GM12878 (cell line): ENCODE data around the gene FAM114A2. TPM values are rescaled to one million over a fixed set of nuclear protein-coding genes. Genes with fewer than 3 reads are reported as not detected.
A peak's percentile ranks its signal among the peaks of the same experiment; 100 is the strongest.

Source experiments
- ATF3 ChIP-seq: IDR thresholded peaks from 2 replicates; pipeline ENCODE4 v1.6.1; 2011; ENCODE audit warnings: low read depth, mild to moderate bottlenecking, low read length, moderate library complexity, borderline replicate concordance; ENCODE audit errors: extremely low read depth
- CHD1 ChIP-seq: IDR thresholded peaks from 2 replicates; pipeline ENCODE4 v1.6.1; 2012; ENCODE audit warnings: low read depth, low read length, improper control_type of control experiment
- CREM ChIP-seq: IDR thresholded peaks from 2 replicates; pipeline ENCODE4 v1.6.1; 2014; ENCODE audit warnings: antibody characterized with exemption, low read depth
- CUX1 ChIP-seq: IDR thresholded peaks from 2 replicates; pipeline ENCODE4 v1.6.1; 2012; ENCODE audit warnings: improper control_type of control experiment, low read depth, low read length; ENCODE audit not compliant: insufficient replicate concordance
- GABPA ChIP-seq: IDR thresholded peaks from 2 replicates; pipeline ENCODE4 v1.6.1; 2014; ENCODE audit warnings: antibody characterized with exemption, low read depth, mild to moderate bottlenecking, inconsistent platforms
- JUNB ChIP-seq: IDR thresholded peaks from 2 replicates; pipeline ENCODE4 v1.6.1; 2016; ENCODE audit warnings: antibody characterized with exemption, mild to moderate bottlenecking
- JUND ChIP-seq: IDR thresholded peaks from 2 replicates; pipeline ENCODE4 v1.6.1; 2012; ENCODE audit warnings: low read depth, mild to moderate bottlenecking, low read length, improper control_type of control experiment, moderate library complexity
- MLLT1 ChIP-seq: fragments of 450-650 bp; IDR thresholded peaks from 2 replicates; pipeline ENCODE4 v1.6.1; 2016; ENCODE audit warnings: mild to moderate bottlenecking
- MTA2 ChIP-seq: fragments of 450-650 bp; IDR thresholded peaks from 2 replicates; pipeline ENCODE4 v1.6.1; 2016; ENCODE audit warnings: low read depth, mild to moderate bottlenecking, moderate library complexity
- NBN ChIP-seq: fragments of 450-650 bp; IDR thresholded peaks from 2 replicates; pipeline ENCODE4 v1.6.1; 2016
- NFYB ChIP-seq: IDR thresholded peaks from 2 replicates; pipeline ENCODE4 v1.6.1; 2011; ENCODE audit warnings: low read depth, mild to moderate bottlenecking, low read length, improper control_type of control experiment, moderate library complexity; ENCODE audit not compliant: insufficient read depth
- NR2C2 ChIP-seq: IDR thresholded peaks from 2 replicates; pipeline ENCODE4 v1.6.1; 2011; ENCODE audit warnings: borderline replicate concordance, low read depth; ENCODE audit not compliant: control insufficient read depth, insufficient read length
- POU2F2 ChIP-seq: IDR thresholded peaks from 3 replicates; pipeline ENCODE4 v1.6.1; 2011; ENCODE audit warnings: low read depth, mild to moderate bottlenecking, low read length, borderline replicate concordance
- TBL1XR1 ChIP-seq: IDR thresholded peaks from 2 replicates; pipeline ENCODE4 v1.6.1; 2012; ENCODE audit warnings: low read depth, low read length, improper control_type of control experiment
- ZBTB33 ChIP-seq: fragments of 450-650 bp; IDR thresholded peaks from 2 replicates; pipeline ENCODE4 v1.6.1; 2017; ENCODE audit warnings: mild to moderate bottlenecking
- ZBTB4 ChIP-seq: fragments of 450-650 bp; formaldehyde crosslinking; IDR thresholded peaks from 2 replicates; pipeline ENCODE4 v1.4.0; 2022; ENCODE audit warnings: mild to moderate bottlenecking, moderate library complexity
- ZNF274 ChIP-seq: IDR thresholded peaks from one replicate; pipeline ENCODE4 v1.8.0; 2011; ENCODE audit not compliant: insufficient read length, insufficient read depth
- polyA plus RNA-seq, 11 experiments: library from polyadenylated mRNA; depleted of rRNA in 4 of 11; unstranded in 6 of 11; stranded (reverse) in 5 of 11; fragments of >200 nt; fragmentation: Nextera tagmentation in 4 of 11; fragmentation: Illumina TruSeq in 1 of 11; extraction: Ambion mirVana in 4 of 11; extraction: Trizol in 1 of 11; gene quantifications; 1 replicate in 1 of 11; 2 replicates in 10 of 11; pipeline versions ENCODE4 v1.2.1 to v1.2.3, GENCODE V29; 2011 to 2016; ENCODE audit warnings: inconsistent platforms in 2 of 11, missing spikeins in 2 of 11, low read depth in 1 of 11
- total RNA-seq, 4 experiments: library from RNA; depleted of rRNA in 3 of 4; stranded (reverse); fragments of >200 nt in 3 of 4; fragmentation: Illumina TruSeq in 1 of 4; extraction: Trizol in 1 of 4; gene quantifications; 2 replicates each; pipeline versions ENCODE4 v1.2.1 to v1.2.3, GENCODE V29; 2013 to 2021

Gene FAM114A2
- total and polyA plus RNA-seq, 10 of the 15 experiments (the other 5 are each of a cell fraction or from before 2014, with no cell fraction given): 16.8 to 32.8 (median 24.3) TPM

GRCh38 chr5:154038707-154039457 is at the start of gene FAM114A2, which contains the start of gene MFAP3 (continued):
- peak; percentile 79 for TF ChIP-seq MLLT1
- no peak for TF ChIP-seq ATF3
- TF ChIP-seq MTA2: peak; percentile 90
- no peak for TF ChIP-seq NFYB
- TF ChIP-seq JUNB: no peak
- no peak for TF ChIP-seq CHD1
- no peak for TF ChIP-seq ZBTB33
- TF ChIP-seq NBN: peak; percentile 80; the same call in 1 of the 2 replicates
- peak; percentile 99 for TF ChIP-seq GABPA
- peak; percentile 87 for TF ChIP-seq NR2C2
- TF ChIP-seq POU2F2: peak; percentile 86
- TF ChIP-seq TBL1XR1: peak; percentile 87; the same call in 1 of the 2 replicates
- TF ChIP-seq CUX1: no peak
- TF ChIP-seq CREM: peak; percentile 77
- no peak for TF ChIP-seq ZNF274
- TF ChIP-seq JUND: no peak
- TF ChIP-seq ZBTB4 (CRISPR knock-in tag): no peak
